Measurements from ENCODE around the gene GBF1. TPM values are rescaled to one million over a fixed set of nuclear protein-coding genes. Genes with fewer than 3 reads are reported as not detected.
A peak's percentile ranks its signal among the peaks of the same experiment; 100 is the strongest.
"Not testable (repeated sequence)": the region's sequence is repeated elsewhere in the genome, so short reads cannot be mapped to it uniquely, and the experiment has no call there.

The GBF1 gene
- polyA plus RNA-seq, 12 donors: 29.2 to 56.2 (median 50.1) TPM; not detected in 1

DNA sequence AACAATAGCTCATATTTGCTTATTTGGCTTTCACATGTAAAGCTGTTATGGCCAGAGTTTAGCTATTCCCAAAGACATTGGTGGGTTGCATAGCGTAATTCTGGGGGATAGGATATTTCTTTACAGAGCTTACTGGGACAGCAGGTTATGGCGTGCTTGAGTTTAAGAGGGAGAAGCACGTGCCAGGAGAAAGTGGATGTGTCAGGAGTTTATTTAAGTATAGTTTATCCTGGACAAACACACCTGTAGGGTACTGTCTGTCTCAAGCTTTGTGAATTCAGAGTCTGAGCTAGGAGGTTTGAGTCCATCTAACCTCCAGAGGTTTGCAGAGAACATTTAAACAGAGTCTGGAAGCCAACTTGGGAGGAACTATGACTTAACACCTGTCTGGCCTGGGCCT lies 21.3 kb downstream of the GBF1 start:
- DNase-seq: no peak

DNA sequence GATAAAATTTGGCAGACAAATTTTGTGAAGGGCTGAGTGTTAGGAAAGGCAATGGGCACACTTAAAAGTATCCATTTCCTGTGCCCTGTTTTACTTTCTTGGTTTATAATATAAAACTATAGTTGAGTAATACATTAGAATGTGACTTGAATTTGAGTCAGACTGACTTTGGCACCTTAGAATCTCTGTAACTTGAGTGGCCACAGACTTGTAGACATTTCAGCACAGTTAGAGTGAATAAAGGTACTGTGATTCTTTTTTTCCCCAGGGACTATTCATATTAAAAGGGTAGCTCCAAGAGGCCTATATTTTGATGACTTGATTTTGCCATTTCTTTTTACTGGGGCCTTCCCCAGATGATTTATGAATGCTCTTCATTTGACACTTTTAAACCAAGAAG lies 22.4 kb downstream of the GBF1 start:
- no peak for DNase-seq

DNA sequence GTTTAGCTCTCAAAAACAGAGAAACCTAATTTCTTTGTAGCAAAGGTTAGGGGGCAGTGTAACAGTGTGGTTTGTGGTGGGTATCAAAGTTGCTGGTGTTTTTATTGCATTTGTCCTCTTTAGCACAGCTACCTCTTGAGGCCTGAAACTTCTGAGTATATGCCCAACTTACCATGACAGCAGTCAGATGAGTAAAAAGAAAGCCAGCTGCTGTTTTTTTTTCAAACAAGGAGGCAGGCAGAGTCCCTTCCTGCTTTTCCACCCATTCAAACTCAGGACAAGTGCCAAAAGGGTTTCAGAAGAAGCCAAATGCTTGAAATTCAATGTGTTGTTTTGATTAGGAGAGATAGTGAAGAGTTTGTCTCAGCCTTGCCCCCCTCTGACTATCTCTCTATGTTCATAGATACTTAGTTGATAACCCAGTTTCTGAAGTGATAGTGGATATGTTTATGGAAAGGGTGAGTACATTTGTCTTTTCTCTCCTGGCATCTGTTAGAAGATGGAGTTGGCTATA lies 23.1 kb downstream of the GBF1 start:
- DNase-seq: no peak

DNA sequence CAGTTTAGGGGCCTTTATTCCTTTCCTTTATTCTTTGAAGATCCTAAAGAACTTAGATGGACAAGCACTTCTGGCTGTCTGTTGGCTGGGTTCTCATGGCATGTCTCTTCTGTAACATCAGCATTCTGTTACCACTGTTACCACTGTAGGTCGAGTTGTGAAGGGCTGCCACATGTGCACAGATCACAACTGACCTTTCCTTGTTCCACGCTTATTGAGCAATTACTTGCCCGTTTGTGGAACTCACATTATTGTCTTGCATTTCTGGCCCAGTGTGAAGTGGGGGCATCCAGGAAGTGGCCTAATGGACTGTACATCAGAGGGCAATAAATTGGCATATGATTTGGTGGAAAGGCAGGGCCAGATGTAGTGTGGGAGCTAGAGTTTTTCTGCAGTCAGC lies 23.7 kb downstream of the GBF1 start:
- DNase-seq: no peak

DNA sequence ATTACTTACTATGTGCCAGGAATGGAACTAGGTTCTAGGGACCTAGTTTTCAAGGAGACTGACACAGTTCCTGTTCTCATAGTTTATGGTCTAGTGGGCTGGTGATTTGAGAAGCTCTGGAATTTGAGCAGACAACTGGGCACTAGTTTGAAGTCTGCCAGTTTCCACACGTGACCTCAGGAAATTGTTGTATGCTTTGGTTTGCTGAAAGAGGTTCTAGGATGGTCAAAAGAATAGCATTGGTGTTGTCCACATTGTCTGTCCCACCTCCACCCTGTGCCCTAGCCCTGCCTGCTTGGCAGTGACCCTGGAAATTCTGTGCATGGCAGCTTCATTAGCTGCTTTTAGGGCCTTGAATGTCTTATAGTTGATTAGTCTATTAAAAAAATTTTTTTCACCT lies 28.7 kb downstream of the GBF1 start:
- no peak for DNase-seq

DNA sequence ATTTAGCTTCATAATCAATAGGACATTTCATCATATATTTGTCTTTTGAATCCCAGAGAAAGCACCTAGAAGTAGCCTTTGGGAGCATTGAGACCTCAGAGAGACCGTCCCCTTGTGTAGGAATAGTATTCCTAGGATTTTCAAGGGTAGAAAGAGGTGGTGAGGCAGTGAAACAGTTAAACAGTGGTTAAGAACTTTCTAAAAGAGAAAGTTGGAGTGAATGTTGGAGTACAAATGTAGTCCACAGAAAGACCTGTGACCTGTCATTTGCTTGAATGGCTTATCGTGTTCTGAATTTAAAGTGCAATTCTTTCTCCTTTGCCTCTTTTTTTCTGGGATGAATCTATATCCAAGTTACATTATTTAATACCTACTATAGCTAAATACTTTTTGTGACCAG lies 30.0 kb downstream of the GBF1 start:
- DNase-seq: no peak

DNA sequence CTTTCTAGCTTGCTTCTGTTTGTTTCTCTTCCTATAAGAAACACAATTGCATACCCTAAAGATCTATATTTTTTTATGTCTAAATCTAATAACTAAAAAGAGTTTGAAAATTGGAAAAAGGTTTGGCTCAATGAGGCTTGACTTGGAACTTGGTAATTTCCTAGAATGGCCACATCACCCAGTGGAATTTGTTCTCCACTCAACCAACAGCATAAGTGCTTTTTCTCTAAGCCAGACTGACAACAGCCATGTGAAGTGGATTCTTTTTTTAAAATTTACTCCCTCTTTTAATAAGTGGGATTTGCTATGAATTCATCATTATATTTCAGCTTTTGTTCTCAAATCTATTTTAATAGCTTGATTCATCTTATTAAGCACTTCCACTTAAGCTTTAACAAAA lies 33.8 kb downstream of the GBF1 start:
- DNase-seq: no peak

DNA sequence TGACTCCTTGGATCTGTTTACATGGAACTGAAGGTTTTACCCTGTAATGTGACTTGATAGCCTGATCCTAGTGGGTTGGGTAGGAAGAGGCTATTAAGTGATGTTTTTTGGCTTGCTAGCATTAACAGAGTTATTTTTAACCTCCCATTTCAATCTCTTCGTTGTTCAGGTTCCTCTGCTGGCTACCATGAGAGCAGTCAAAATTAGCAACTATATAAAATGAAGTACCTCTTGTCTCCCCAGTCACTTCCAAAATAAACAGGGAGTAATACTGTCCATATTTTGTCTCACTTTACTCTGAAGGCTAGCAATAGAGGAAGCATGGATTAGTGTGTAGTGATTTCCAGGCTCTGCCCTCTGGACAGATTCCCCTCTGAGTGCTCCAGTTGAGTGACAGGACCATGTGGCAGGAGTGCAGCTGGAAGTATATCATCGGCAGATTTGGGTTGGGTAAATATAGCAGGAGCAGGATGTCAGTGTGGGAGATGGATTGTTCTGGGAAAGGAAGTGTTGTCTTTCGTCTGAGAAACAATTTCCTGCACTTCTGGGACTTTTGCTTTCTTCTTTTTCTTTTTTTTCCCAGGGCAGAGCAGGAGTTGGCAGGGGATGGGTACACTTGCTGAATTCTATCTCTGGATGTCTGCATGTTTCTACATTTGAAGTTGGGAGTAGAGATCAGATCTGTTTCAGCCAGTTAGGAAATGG lies 35.2 kb downstream of the GBF1 start:
- DNase-seq: peak; percentile 65

DNA sequence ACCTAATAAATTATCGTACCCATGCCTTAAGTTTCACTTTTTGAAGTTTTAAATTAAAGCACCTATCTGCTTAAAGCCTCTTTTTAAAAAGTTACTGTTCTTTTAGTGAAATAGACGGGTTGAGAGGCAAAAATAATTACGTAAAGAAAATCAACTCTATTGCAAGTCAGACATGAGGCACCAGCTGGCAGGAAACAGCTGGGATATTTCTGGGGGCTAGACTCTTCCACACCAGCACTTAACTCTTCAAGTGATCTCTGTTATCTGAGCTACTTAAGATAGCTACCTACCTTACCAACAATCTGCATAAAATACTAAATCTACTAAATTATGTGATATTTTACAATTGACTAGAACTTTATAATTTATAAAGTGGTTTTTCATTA lies 35.8 kb downstream of the GBF1 start:
- no peak for DNase-seq

DNA sequence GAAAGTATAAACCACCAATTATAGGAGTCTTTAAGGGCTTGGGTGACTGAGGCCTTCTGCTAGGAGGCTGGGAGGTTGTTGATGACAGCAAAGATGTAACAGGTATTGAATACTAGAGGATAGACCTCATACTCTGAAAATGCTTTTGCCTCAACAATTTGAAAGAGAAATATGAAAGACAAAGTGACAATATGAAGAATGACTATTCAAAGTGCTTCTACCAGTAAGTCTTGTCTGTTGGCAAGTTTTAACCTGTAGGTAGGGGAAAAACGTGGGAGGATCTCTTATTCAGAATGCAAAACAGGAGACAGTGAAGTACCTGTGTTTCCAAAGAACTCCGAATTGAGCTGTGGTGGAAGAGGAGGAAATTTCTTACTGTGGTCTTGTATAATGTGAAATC lies 38.2 kb downstream of the GBF1 start:
- no peak for DNase-seq

DNA sequence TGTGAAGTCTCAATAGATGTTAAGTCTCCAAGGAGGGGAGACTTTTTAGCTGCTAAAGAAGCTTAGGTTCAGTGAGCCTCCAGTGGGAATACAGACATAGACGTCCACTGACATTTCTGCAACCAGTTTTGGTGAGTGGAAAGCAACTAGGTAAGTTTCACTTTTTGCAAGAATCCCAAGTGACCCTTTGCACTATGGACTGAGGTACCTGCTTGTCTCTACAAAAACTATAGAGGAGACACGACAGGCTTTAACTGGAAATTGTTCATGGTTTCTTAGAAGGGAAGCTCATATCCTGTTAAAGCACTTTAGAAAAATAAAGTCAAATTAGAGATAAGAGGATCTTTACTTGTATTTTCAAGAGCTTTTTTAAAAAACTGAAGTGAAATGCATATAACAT lies 38.6 kb downstream of the GBF1 start:
- no peak for DNase-seq

DNA sequence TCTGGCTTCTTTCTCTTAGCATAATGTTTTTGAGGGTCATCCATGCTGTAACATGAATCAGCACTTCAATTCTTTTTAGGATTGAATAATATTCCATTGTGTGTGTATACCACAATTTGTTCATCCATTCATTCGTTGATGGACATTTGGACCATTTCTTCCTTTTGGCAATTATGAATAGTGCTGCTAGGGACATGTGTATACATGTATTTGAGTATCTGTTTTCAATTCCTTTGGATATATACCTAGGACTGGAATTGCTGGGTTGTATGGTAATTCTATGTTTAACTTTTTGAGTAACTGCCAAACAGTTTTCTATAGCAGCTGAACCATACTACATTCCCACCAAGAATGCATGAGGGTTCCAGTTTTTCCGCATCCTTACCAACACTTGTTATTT lies 39.2 kb downstream of the GBF1 start:
- no peak for DNase-seq

DNA sequence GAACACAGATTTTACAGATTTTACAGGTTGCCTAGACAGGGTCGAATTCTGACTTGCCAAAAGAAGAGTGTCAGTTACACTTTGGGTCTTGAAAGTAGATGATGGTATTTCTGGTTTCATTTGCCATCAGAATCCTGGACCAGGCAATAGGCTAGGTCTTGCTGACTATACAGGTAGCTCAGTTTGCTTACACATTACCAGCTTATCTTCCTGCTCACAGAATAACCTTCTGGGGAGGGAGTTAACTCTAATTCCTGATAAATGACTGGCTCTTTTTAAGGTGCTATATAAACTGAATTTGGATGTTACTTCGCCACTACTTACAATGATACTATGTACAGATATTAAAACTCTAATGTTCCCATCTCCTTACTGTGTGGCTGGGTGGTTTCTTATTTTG lies 39.8 kb downstream of the GBF1 start:
- no peak for DNase-seq

DNA sequence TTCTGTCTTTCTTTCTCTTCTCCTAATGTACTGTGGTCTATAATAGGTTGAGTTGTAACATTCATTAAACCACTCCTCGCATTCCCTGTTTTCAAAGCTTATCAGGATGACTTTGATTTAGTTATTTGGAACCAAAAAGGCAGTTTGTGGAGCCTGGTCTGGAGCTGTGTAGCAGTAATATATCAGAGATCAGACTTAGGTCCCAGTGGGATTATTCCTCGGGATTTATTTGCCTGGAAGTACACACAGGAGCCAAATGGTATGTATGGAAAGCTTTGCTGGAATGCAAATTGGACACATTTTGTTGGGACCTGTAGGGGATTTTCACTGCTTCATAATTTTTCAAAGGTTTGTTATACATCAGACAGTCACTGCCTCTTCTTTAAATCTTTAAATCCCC lies 40.9 kb downstream of the GBF1 start:
- no peak for DNase-seq

DNA sequence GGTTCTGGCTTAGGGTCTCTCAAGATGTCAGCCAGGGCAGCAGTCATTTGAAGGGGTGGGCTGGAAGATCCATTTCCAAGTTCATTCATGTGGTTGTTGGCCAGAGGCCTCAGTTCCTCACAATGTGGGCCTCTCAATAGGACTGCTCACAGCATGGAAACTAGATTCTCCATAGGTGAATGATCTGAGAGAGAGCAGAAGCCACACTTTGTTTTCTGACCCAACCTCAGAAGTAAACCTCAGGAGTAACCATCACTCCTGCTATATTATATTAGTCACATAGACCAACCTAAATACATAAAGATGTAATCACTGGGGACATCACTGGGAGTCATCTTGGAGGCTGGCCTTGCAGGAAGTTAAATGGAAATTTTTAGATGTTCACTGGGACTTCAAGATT lies 42.2 kb downstream of the GBF1 start:
- no peak for DNase-seq

DNA sequence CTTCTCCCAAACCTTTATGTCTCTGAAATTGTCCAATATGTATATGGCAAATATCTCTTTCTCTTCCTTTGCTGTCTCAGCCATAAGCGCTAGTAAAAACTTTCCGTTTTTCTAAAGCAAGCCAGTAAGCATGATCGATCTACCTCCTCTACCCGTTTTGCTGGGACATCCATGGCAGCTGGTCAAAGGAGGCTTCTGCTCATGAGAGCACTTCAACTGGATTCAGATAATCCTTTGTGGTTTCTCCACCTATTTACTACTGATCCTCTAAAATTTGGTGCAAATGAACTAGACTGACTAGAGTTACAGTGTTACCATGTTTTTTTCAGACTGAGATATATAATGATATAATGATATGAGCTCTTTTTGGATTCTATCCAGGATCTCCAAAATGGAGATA lies 42.7 kb downstream of the GBF1 start:
- no peak for DNase-seq

DNA sequence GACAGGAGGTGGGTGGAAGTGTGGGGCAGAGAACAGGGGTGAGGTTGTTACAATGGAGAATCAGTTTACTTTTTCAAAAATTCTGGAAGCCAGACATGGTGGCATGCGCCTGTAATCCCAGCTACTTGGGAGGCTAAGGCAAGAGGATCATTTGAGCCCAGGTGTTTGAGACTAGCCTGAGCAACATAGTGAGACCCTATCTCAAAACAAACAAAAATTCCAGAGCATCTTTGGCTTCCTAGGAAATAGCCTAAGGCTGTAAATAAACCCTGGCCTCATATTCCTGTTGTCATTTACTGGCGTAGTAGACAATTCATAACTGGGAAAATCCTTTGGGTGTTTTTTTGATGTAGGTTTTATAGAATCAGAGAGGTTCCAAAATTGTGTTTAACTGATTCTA lies 44.0 kb downstream of the GBF1 start:
- no peak for DNase-seq

DNA sequence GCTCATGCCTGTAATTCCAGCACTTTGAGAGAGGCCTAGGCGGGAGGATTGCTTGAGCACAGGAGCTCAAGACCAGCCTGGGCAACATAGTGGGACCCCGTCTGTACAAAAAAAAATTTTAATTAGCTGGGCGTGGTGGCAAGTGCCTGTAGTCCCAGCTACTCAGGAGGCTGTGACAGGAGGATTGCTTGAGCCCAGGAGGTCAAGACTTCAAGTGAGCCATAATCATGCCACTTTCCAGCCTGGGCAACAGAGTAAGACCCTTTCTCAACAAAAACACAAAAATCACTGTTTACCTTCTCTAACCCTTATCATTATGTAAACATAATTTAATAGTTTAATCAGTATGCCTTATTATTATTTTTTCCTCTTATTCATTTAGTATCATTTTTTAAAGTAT lies 44.5 kb downstream of the GBF1 start:
- DNase-seq: no peak

DNA sequence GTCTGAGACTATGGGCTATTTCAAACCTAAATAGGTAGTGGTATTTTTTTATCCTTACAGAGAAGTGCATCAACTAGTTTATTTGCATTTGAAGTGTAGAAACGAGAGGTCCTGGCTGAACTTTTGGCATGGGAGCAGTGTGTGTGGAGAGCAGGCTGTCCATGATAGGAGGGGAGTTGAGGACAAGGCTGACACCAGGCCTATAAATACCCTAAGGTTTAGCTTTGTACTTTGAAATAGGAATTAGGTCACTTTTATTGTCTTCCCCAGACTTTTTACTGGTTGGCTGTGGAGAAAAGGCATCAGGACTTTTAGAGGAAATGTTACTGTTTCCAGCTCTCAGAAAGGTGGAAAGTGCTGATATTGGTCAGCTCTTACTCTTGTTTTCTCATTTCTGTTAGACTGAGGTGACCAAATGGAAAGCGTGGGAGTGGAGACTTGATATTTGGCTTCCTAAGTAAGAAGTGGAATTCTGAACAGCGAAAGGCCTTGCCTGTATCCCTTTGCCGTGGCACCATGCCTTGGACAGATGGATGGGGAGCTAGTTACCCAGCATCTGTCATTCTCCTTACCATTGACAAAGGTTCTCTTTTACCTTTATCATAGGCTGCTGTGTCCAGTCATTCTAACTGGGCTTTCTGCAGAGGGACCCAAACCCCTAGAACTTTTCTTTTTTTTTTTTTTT lies 46.0 kb downstream of the GBF1 start:
- DNase-seq: no peak

DNA sequence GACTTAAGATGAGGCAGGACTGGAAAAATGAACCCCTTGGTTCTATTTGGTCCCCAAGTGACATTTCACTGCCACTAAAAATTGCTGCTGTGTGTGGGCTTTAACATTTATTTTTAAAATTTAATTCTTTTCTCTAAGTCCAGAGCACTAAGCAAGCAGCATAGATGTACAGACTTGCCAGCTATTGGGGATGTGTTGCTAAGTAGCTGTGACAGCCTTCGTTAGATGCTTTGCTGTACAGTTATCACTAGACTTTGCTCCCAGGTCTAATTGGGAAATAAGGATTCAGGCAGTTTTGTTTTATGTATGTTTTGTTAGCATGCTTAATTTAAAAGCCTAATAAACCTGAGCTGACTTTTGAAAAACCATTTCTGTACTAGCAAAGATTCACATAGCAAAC lies 51.8 kb downstream of the GBF1 start:
- no peak for DNase-seq

DNA sequence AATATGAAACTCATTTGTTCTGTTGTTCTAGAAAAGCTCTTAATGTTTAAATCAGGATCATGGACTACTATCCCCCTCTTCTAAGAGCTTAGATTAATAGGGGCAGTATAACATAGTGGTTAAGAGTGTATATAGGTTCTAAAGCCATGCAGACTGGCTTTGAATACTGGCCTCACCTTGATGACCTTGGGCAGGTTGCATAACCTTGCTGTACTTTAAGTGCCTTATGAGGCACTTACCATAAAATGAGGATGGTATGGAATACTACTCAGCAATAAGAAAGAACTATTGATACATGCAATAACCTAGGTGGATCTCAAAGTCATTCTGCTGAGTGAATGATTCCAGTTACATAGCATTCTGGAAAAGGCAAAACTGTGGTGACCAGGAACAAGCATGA lies 53.6 kb downstream of the GBF1 start:
- no peak for DNase-seq

DNA sequence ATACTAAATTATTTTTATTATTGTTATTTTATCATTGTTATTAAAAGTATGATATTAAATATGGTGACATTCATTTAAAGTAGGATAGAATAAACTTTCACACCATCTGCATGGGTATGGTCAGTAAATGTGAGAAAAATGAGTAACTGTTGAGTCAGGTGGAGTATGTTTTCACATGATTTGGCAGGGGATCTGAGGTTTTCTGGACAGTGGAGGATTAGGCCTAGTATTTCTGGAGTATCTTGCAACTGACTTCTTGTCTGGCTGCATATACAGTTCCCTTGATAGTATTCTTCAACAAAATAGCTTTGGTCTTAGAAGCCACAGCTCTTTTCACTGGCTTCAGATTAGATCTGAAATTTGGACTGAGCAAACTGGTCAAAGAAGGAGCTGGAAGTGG lies 54.5 kb downstream of the GBF1 start:
- no peak for DNase-seq

DNA sequence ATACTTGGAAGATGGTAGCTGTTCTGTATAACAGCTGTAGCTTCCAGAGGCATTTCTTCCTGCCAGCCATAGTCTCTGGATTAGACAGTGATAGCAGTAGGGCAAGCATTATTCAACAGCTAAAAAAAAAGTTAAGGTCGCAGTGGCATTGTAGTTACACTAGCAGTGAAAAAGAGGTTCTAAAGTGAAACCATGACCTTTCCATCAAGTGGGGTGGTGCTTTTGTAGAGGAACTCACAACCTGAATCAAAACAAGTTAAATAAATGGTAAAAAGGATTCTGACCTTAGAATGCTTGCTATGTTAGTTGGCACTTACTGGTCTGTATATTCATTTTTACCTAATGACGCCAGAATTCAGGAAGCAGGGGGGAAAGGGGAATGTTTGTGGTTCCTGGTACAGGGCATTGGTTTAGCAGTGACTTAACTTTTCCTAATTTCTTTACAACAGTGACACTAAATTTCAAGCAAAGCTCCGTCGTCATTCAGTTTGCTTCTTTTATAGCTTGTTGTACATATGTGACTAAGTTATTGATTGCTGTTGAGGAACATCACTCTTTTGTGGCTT lies 55.0 kb downstream of the GBF1 start:
- no peak for DNase-seq

DNA sequence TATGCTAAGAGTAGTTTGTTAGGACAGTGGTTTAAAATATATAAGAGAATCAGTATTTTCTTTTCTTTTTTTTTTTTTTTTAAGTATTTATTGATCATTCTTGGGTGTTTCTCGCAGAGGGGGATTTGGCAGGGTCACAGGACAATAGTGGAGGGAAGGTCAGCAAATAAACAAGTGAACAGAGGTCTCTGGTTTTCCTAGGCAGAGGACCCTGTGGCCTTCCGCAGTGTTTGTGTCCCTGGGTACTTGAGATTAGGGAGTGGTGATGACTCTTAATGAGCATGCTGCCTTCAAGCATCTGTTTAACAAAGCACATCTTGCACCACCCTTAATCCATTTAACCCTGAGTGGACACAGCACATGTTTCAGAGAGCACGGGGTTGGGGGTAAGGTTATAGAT lies 55.6 kb downstream of the GBF1 start:
- DNase-seq: not testable (repeated sequence)
